HCT116 (cell line): ENCODE measurements around the gene EPHA2. TPM values are rescaled to one million over a fixed set of nuclear protein-coding genes. Genes with fewer than 3 reads are reported as not detected.
A peak's percentile ranks its signal among the peaks of the same experiment; 100 is the strongest.

Experiments used
- ATAC-seq: fragments of 200-7000 bp; cut with Tn5 transposase; 2 replicates; pipeline ENCODE4 v1.9.1; 2020; ENCODE audit warnings: mild to moderate bottlenecking, moderate library complexity
- BruUV-seq: library from RNA; stranded (reverse); fragments of 400-500 nt; replicated peaks from 2 replicates; lab custom pipeline; 2021; lab: Mats Ljungman, UMichigan
- CTCF ChIA-PET: fragments of 300-600 bp; sonication (Branson Sonifier 250); formaldehyde crosslinking; loops from one replicate; lab custom pipeline; 2021; ENCODE audit warnings: antibody characterized with exemption; lab: Charles Lee
- POLR2A ChIA-PET: fragments of 300-600, 350-600 bp; sonication (Branson Sonifier 250); formaldehyde crosslinking; loops from one replicate; lab custom pipeline; 2021; ENCODE audit warnings: antibody characterized with exemption; lab: Charles Lee
- RAD21 ChIA-PET, 2 experiments: fragments of 300-600 bp; sonication (Branson Sonifier 250); formaldehyde crosslinking; loops; one replicate each; lab custom pipeline; 2023; ENCODE audit warnings: low total read pairs in 2 of 2; ENCODE audit not compliant: uncharacterized antibody in 2 of 2, unreplicated experiment in 2 of 2, low non-redundant PET in 1 of 2; lab: Charles Lee
- DNase-seq: peaks from one replicate; pipeline ENCODE4 v3.0.0-alpha.2; 2010; ENCODE audit warnings: low read depth, low spot score
- H2AFZ ChIP-seq: fragments of 200-600 bp; shearing (Covaris generic), sonication (generic); 2 replicates; pipeline ENCODE4 v1.6.1; 2017; ENCODE audit warnings: low read depth, mixed run types, mixed read lengths, antibody characterized with exemption, low read length; ENCODE audit not compliant: poor library complexity, severe bottlenecking
- H3K27ac ChIP-seq: 2 replicates; pipeline ENCODE4 v1.5.1; 2012; ENCODE audit warnings: low read depth, low read length
- H3K27me3 ChIP-seq: fragments of 200-600 bp; sonication (generic); 2 replicates; pipeline ENCODE4 v1.6.1; 2016; ENCODE audit warnings: mixed run types, low read length, mixed read lengths; ENCODE audit not compliant: insufficient read depth
- H3K36me3 ChIP-seq, 2 experiments: fragments of 200-500 bp in 1 of 2; fragments of 200-600 bp in 1 of 2; sonication (Bioruptor generic) in 1 of 2; sonication (generic) in 1 of 2; 2 replicates each; pipeline versions ENCODE4 v1.5.1 to v1.6.1; 2014 to 2016; ENCODE audit warnings: low read length in 2 of 2, inconsistent platforms in 1 of 2, mixed read lengths in 1 of 2, mixed run types in 1 of 2; ENCODE audit not compliant: insufficient read depth in 2 of 2, control insufficient read depth in 1 of 2
- H3K4me1 ChIP-seq, 2 experiments: fragments of 200-600 bp in 1 of 2; sonication (generic) in 1 of 2; 2 replicates each; pipeline versions ENCODE4 v1.5.1 to v1.6.1; 2012 to 2017; ENCODE audit warnings: low read length in 2 of 2, inconsistent platforms in 1 of 2, mild to moderate bottlenecking in 1 of 2, mixed read lengths in 1 of 2, mixed run types in 1 of 2, moderate library complexity in 1 of 2; ENCODE audit not compliant: insufficient read depth in 2 of 2, control insufficient read depth in 1 of 2
- H3K4me2 ChIP-seq: fragments of 200-600 bp; sonication (generic); 2 replicates; pipeline ENCODE4 v1.6.1; 2017; ENCODE audit warnings: mixed run types, low read length, mixed read lengths
- H3K4me3 ChIP-seq, 2 experiments: fragments of 200-600 bp in 1 of 2; sonication (generic) in 1 of 2; replicated peaks in 1 of 2; 2 replicates each; pipeline ENCODE4 v1.5.1; 2011 to 2016; ENCODE audit warnings: low read length in 2 of 2, control low read depth in 1 of 2, low read depth in 1 of 2, mild to moderate bottlenecking in 1 of 2, mixed read lengths in 1 of 2, mixed run types in 1 of 2
- H3K79me2 ChIP-seq: fragments of 200-600 bp; sonication (generic); 2 replicates; pipeline ENCODE4 v1.6.1; 2017; ENCODE audit warnings: mild to moderate bottlenecking, mixed run types, low read length, moderate library complexity, mixed read lengths; ENCODE audit not compliant: insufficient read depth
- H3K9ac ChIP-seq: fragments of 200-600 bp; sonication (generic); 2 replicates; pipeline ENCODE4 v1.6.1; 2016; ENCODE audit warnings: low read length, mixed read lengths
- H3K9me2 ChIP-seq: fragments of 200-600 bp; sonication (generic), shearing (Covaris generic); 2 replicates; pipeline ENCODE4 v1.6.1; 2017; ENCODE audit warnings: mixed run types, mild to moderate bottlenecking, moderate library complexity; ENCODE audit not compliant: insufficient read depth
- H3K9me3 ChIP-seq, 2 experiments: fragments of 200-500 bp in 1 of 2; fragments of 200-600 bp in 1 of 2; sonication (Bioruptor generic) in 1 of 2; sonication (generic) in 1 of 2; 2 replicates each; pipeline ENCODE4 v1.6.1; 2014 to 2017; ENCODE audit warnings: low read length in 2 of 2, mixed read lengths in 2 of 2, inconsistent platforms in 1 of 2, low read depth in 1 of 2, mild to moderate bottlenecking in 1 of 2, mixed run types in 1 of 2, moderate library complexity in 1 of 2; ENCODE audit not compliant: control insufficient read depth in 1 of 2, insufficient read depth in 1 of 2
- H4K20me1 ChIP-seq: fragments of 200-600 bp; sonication (generic), shearing (Covaris generic); 2 replicates; pipeline ENCODE4 v1.6.1; 2017; ENCODE audit warnings: mixed run types, mild to moderate bottlenecking, moderate library complexity; ENCODE audit not compliant: insufficient read depth
- ATF3 ChIP-seq: IDR thresholded peaks from 2 replicates; pipeline ENCODE4 v1.6.1; 2012
- CEBPB ChIP-seq: IDR thresholded peaks from 2 replicates; pipeline ENCODE4 v1.6.1; 2012; ENCODE audit warnings: low read depth
- FOSL1 ChIP-seq: IDR thresholded peaks from 2 replicates; pipeline ENCODE4 v1.6.1; 2012; ENCODE audit warnings: low read depth
- JUND ChIP-seq: IDR thresholded peaks from 2 replicates; pipeline ENCODE4 v1.6.1; 2012
- MAX ChIP-seq: IDR thresholded peaks from 2 replicates; pipeline ENCODE4 v1.6.1; 2012
- POLR2A ChIP-seq: IDR thresholded peaks from 2 replicates; pipeline ENCODE4 v1.7.0; 2011; ENCODE audit warnings: borderline replicate concordance; ENCODE audit not compliant: insufficient read depth, insufficient read length; ENCODE audit errors: extremely low read depth
- POLR2AphosphoS5 ChIP-seq: IDR thresholded peaks from 2 replicates; pipeline ENCODE4 v1.6.1; 2011; ENCODE audit warnings: mild to moderate bottlenecking, low read depth, low read length, moderate library complexity
- RAD21 ChIP-seq: IDR thresholded peaks from 2 replicates; pipeline ENCODE4 v1.6.1; 2012; ENCODE audit warnings: low read depth, mild to moderate bottlenecking
- REST ChIP-seq: IDR thresholded peaks from 2 replicates; pipeline ENCODE4 v1.6.1; 2012; ENCODE audit warnings: low read depth
- SIN3A ChIP-seq: IDR thresholded peaks from 2 replicates; pipeline ENCODE4 v1.6.1; 2012; ENCODE audit warnings: low read depth
- SP1 ChIP-seq: IDR thresholded peaks from 2 replicates; pipeline ENCODE4 v1.6.1; 2012; ENCODE audit warnings: low read depth
- SRF ChIP-seq: IDR thresholded peaks from 2 replicates; pipeline ENCODE4 v1.6.1; 2012; ENCODE audit warnings: low read depth
- TCF7L2 ChIP-seq: IDR thresholded peaks from 2 replicates; pipeline ENCODE4 v1.7.0; 2011; ENCODE audit warnings: borderline replicate concordance, inconsistent platforms; ENCODE audit not compliant: insufficient read depth, insufficient read length; ENCODE audit errors: extremely low read depth
- ZNF274 ChIP-seq: fragments of 200-500 bp; sonication (Bioruptor generic); IDR thresholded peaks from 2 replicates; pipeline ENCODE4 v1.6.1; 2014; ENCODE audit warnings: mild to moderate bottlenecking, low read depth, low read length, inconsistent platforms
- intact Hi-C: fragments of 100-400 bp; cut with micrococcal nuclease; formaldehyde crosslinking; loops from 2 replicates; pipeline ENCODE4 v1.10.0; 2022
- total RNA-seq: library from RNA; stranded (reverse); gene quantifications from one replicate; pipeline ENCODE4 v1.2.1, GENCODE V29; 2021; ENCODE audit not compliant: unreplicated experiment
- TF ChIP-seq, protein P1 (sequence below), 3 experiments: fragments of 200-600 bp in 1 of 3; sonication (generic) in 1 of 3; IDR thresholded peaks in 2 of 3; conservative IDR thresholded peaks in 1 of 3; 2 replicates each; pipeline ENCODE4 v1.5.1; 2012 to 2017; ENCODE audit warnings: low read depth in 2 of 3, low read length in 2 of 3, antibody characterized with exemption in 1 of 3, borderline replicate concordance in 1 of 3, control low read depth in 1 of 3, mild to moderate bottlenecking in 1 of 3, mixed read lengths in 1 of 3, mixed run types in 1 of 3, moderate library complexity in 1 of 3; ENCODE audit not compliant: insufficient read depth in 1 of 3

The EPHA2 gene
- total RNA-seq, 1 experiment from 2014 or later, result 164 TPM

DNA sequence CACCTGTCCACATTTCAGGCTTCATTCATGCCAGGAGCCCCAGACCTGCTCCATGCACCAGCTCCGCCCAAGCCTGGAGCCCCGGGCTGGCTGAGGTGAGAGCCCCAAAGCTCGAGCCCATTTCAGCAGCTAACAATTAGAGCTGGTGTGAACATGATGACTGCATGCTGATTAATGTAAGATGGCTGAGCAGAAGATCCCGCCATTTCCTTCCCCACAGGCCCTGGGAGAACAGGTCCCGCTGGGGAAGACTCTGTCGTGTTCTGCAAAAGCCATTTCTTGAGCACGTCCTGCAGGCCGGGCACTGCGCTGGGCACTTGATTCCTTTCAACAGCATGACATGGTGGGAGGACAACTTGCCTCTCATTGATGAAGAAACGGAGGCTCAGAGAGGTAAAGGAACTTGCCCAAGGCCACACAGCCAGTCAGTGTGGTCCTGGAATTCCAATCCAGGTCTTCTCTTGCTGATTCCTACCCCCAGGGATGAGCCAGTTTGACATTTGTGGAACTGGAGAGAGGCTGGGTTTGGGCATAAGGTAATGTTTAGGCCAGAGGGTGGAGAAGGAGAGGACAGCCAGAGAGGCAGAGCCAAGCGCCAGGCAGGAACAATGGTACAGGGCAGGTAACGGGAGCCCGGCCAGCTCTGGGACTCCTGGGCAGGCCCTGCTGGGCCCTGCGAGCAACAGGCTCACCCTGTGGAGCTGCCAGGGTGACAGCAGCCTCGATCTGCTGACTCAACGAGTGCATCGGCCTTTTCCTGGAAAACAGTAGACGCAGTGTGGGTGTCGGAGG, 28.1 kb upstream of the EPHA2 start:
- Histone ChIP-seq H3K27ac (peak overlapping the region; percentile 47), H3K36me3 (no peaks in the 10 kb centered on the region), H3K9me2 (no peaks in the 10 kb centered on the region), H3K4me1 (peaks cover 75 to 89% of the 10 kb centered on the region in 2 experiments), H3K9ac (peak overlapping the region; percentile 75), H2AFZ (no peak overlapping the region), H3K9me3 (no peaks in the 10 kb centered on the region), H3K27me3 (no peaks in the 10 kb centered on the region), H4K20me1 (no peaks in the 10 kb centered on the region), H3K4me2 (peak overlapping the region; percentile 82), H3K4me3 (no peak overlapping the region), H3K79me2 (no peaks in the 10 kb centered on the region)
- intact Hi-C loops, result loop anchor here (2.0 to 10.0 kb wide), 2 partner anchors 39 to 179 kb away; partner anchors contain the start of gene SRARP
- POLR2A ChIA-PET, result interaction anchor here (2.8 to 5.0 kb wide), 4 partner anchors 27 to 107 kb away, joined by 10 to 31 read pairs (median 12); partner anchors contain the start of gene EPHA2
- no peak for TF ChIP-seq ATF3
- no peak for TF ChIP-seq TCF7L2
- no peak for TF ChIP-seq FOSL1
- TF ChIP-seq CEBPB, result no peak
- no peak for TF ChIP-seq SRF
- TF ChIP-seq SP1, result no peak
- no peak for TF ChIP-seq POLR2AphosphoS5
- TF ChIP-seq JUND, result no peak
- TF ChIP-seq REST, result no peak
- TF ChIP-seq SIN3A, result no peak
- no peak for TF ChIP-seq MAX
- no peak for TF ChIP-seq RAD21
- TF ChIP-seq, protein P1, sequence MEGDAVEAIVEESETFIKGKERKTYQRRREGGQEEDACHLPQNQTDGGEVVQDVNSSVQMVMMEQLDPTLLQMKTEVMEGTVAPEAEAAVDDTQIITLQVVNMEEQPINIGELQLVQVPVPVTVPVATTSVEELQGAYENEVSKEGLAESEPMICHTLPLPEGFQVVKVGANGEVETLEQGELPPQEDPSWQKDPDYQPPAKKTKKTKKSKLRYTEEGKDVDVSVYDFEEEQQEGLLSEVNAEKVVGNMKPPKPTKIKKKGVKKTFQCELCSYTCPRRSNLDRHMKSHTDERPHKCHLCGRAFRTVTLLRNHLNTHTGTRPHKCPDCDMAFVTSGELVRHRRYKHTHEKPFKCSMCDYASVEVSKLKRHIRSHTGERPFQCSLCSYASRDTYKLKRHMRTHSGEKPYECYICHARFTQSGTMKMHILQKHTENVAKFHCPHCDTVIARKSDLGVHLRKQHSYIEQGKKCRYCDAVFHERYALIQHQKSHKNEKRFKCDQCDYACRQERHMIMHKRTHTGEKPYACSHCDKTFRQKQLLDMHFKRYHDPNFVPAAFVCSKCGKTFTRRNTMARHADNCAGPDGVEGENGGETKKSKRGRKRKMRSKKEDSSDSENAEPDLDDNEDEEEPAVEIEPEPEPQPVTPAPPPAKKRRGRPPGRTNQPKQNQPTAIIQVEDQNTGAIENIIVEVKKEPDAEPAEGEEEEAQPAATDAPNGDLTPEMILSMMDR (IDR thresholded peaks at IDR 0.05 in 2 of 3, conservative IDR thresholded peaks at IDR 0.05 in 1 of 3; ENCODE audit: borderline replicate concordance in 1 of 3, insufficient read depth in 1 of 3, low read depth in 2 of 3, low read length in 2 of 3), result no peak
- no peak for TF ChIP-seq ZNF274
- no peak for TF ChIP-seq POLR2A
- BruUV-seq, result no TSS peak
- RAD21 ChIA-PET, result interaction anchor here (0.6 to 1.4 kb wide), 2 partner anchors 27 to 106 kb away, joined by 3 read pairs; no protein-coding TSS in a partner anchor
- ATAC-seq (no peak), DNase-seq (no peak)
- CTCF ChIA-PET, result interaction anchor here (10.3 kb wide), 1 partner anchor 104 kb away, joined by 222 read pairs; no protein-coding TSS in a partner anchor
